H9 (cell line): ENCODE results near the gene MRPS10. TPM values are rescaled to one million over a fixed set of nuclear protein-coding genes. Genes with fewer than 3 reads are reported as not detected.

Experiments used
- DNase-seq: peaks from one replicate; pipeline ENCODE4 v3.0.0-alpha.2; 2017
- H2AFZ ChIP-seq: one replicate; pipeline ENCODE4 v1.6.1; 2013; ENCODE audit warnings: mild to moderate bottlenecking, low read length, control low read depth, moderate library complexity
- H2AK5ac ChIP-seq: 2 replicates; pipeline ENCODE4 v1.6.1; 2013; ENCODE audit warnings: low read length, control low read depth, mixed read lengths; ENCODE audit not compliant: insufficient read length
- H2BK120ac ChIP-seq: one replicate; pipeline ENCODE4 v1.6.1; 2013; ENCODE audit warnings: low read depth, mild to moderate bottlenecking, low read length, control low read depth, inconsistent platforms; ENCODE audit not compliant: poor library complexity, severe bottlenecking
- H2BK12ac ChIP-seq: 2 replicates; pipeline ENCODE4 v1.6.1; 2013; ENCODE audit warnings: low read length, control low read depth, mixed read lengths, low read depth; ENCODE audit not compliant: insufficient read length
- H2BK15ac ChIP-seq: 2 replicates; pipeline ENCODE4 v1.6.1; 2013; ENCODE audit warnings: low read depth, low read length, control low read depth
- H2BK20ac ChIP-seq: one replicate; pipeline ENCODE4 v1.6.1; 2013; ENCODE audit warnings: low read depth, mild to moderate bottlenecking, low read length, control low read depth, inconsistent platforms; ENCODE audit not compliant: poor library complexity, severe bottlenecking
- H2BK5ac ChIP-seq: 2 replicates; pipeline ENCODE4 v1.6.1; 2013; ENCODE audit warnings: low read length, control low read depth, mixed read lengths; ENCODE audit not compliant: insufficient read length
- H3K14ac ChIP-seq: 2 replicates; pipeline ENCODE4 v1.6.1; 2013; ENCODE audit warnings: low read length, control low read depth; ENCODE audit not compliant: insufficient read depth
- H3K18ac ChIP-seq: 2 replicates; pipeline ENCODE4 v1.6.1; 2013; ENCODE audit warnings: low read depth, mild to moderate bottlenecking, mixed read lengths, low read length, control low read depth; ENCODE audit not compliant: insufficient read length
- H3K23ac ChIP-seq: 2 replicates; pipeline ENCODE4 v1.6.1; 2013; ENCODE audit warnings: low read length, control low read depth, mixed read lengths, low read depth; ENCODE audit not compliant: insufficient read length
- H3K23me2 ChIP-seq: 2 replicates; pipeline ENCODE4 v1.6.1; 2013; ENCODE audit warnings: low read depth, mild to moderate bottlenecking, mixed read lengths, low read length, control low read depth; ENCODE audit not compliant: insufficient read length, poor library complexity, severe bottlenecking
- H3K27ac ChIP-seq: 2 replicates; pipeline ENCODE4 v1.5.1; 2013; ENCODE audit warnings: low read length, control low read depth, mixed read lengths, low read depth; ENCODE audit not compliant: insufficient read length
- H3K27me3 ChIP-seq: 2 replicates; pipeline ENCODE4 v1.6.1; 2013; ENCODE audit warnings: low read length, control low read depth, inconsistent platforms; ENCODE audit not compliant: insufficient read depth
- H3K4ac ChIP-seq: 2 replicates; pipeline ENCODE4 v1.6.1; 2013; ENCODE audit warnings: low read depth, mild to moderate bottlenecking, control low read depth, inconsistent platforms, low read length, moderate library complexity
- H3K4me1 ChIP-seq: 2 replicates; pipeline ENCODE4 v1.6.1; 2013; ENCODE audit warnings: low read length, control low read depth, inconsistent platforms; ENCODE audit not compliant: insufficient read depth
- H3K4me2 ChIP-seq: 2 replicates; pipeline ENCODE4 v1.6.1; 2013; ENCODE audit warnings: low read length, control low read depth, mixed read lengths; ENCODE audit not compliant: insufficient read length, insufficient read depth
- H3K56ac ChIP-seq: 2 replicates; pipeline ENCODE4 v1.6.1; 2013; ENCODE audit warnings: low read depth, mild to moderate bottlenecking, mixed read lengths, low read length, control low read depth; ENCODE audit not compliant: insufficient read length
- H3K79me1 ChIP-seq: 2 replicates; pipeline ENCODE4 v1.6.1; 2013; ENCODE audit warnings: low read depth, mild to moderate bottlenecking, moderate library complexity, low read length, control low read depth, inconsistent platforms; ENCODE audit not compliant: insufficient read depth, poor library complexity, severe bottlenecking
- H3K79me2 ChIP-seq: 2 replicates; pipeline ENCODE4 v1.6.1; 2013; ENCODE audit warnings: low read length, control low read depth, inconsistent platforms; ENCODE audit not compliant: insufficient read depth
- H3K9ac ChIP-seq: 2 replicates; pipeline ENCODE4 v1.6.1; 2013; ENCODE audit warnings: low read length, control low read depth, mixed read lengths; ENCODE audit not compliant: insufficient read length; ENCODE audit errors: extremely low read depth
- H3K9me3 ChIP-seq: one replicate; pipeline ENCODE4 v1.6.1; 2013; ENCODE audit warnings: low read depth, low read length, inconsistent platforms; ENCODE audit not compliant: control insufficient read depth
- H3T11ph ChIP-seq: one replicate; pipeline ENCODE4 v1.6.1; 2013; ENCODE audit warnings: mild to moderate bottlenecking, low read length, control low read depth, inconsistent platforms
- H4K20me1 ChIP-seq: one replicate; pipeline ENCODE4 v1.6.1; 2013; ENCODE audit not compliant: control insufficient read depth, insufficient read length, insufficient read depth
- H4K5ac ChIP-seq: 2 replicates; pipeline ENCODE4 v1.6.1; 2013; ENCODE audit warnings: low read depth, mild to moderate bottlenecking, mixed read lengths, low read length, control low read depth; ENCODE audit not compliant: insufficient read length
- H4K8ac ChIP-seq: replicated peaks from 2 replicates; pipeline ENCODE4 v1.6.1; 2013; ENCODE audit warnings: low read length, control low read depth, mixed read lengths, low read depth; ENCODE audit not compliant: insufficient read length
- H4K91ac ChIP-seq: 2 replicates; pipeline ENCODE4 v1.6.1; 2013; ENCODE audit warnings: low read depth, mild to moderate bottlenecking, moderate library complexity, mixed read lengths, low read length, control low read depth; ENCODE audit not compliant: insufficient read length
- H3K27ac Mint-ChIP-seq, 3 experiments: 2 replicates in 2 of 3; 3 replicates in 1 of 3; pipeline ENCODE4 v1.8.0; 2020 to 2021; ENCODE audit warnings: mixed read lengths in 3 of 3, mild to moderate bottlenecking in 1 of 3, moderate library complexity in 1 of 3
- H3K27me3 Mint-ChIP-seq: 2 replicates; pipeline ENCODE4 v1.8.0; 2021; ENCODE audit warnings: low read depth, mild to moderate bottlenecking, moderate library complexity, mixed read lengths
- H3K36me3 Mint-ChIP-seq, 3 experiments: 2 replicates in 2 of 3; 3 replicates in 1 of 3; pipeline ENCODE4 v1.8.0; 2020 to 2021; ENCODE audit warnings: low read depth in 3 of 3, mixed read lengths in 3 of 3; ENCODE audit not compliant: insufficient read depth in 1 of 3
- H3K4me1 Mint-ChIP-seq, 2 experiments: 2 replicates each; pipeline ENCODE4 v1.8.0; 2020; ENCODE audit warnings: mixed read lengths in 2 of 2
- H3K4me3 Mint-ChIP-seq, 2 experiments: 2 replicates in 1 of 2; 3 replicates in 1 of 2; pipeline ENCODE4 v1.8.0; 2020 to 2021; ENCODE audit warnings: mild to moderate bottlenecking in 2 of 2, mixed read lengths in 2 of 2, moderate library complexity in 1 of 2
- H3K9me3 Mint-ChIP-seq, 2 experiments: 2 replicates in 1 of 2; 3 replicates in 1 of 2; pipeline ENCODE4 v1.8.0; 2020; ENCODE audit warnings: mild to moderate bottlenecking in 2 of 2, mixed read lengths in 2 of 2, moderate library complexity in 1 of 2
- CTCF ChIP-seq: fragments of 200-600 bp; sonication (generic); conservative IDR thresholded peaks from 3 replicates; pipeline ENCODE4 v1.8.0; 2021; ENCODE audit warnings: antibody characterized with exemption, mild to moderate bottlenecking
- WGBS: extraction: QIAGEN DNeasy Blood & Tissue Kit; methylation state at CpG from one replicate; pipeline ENCODE4 v1.1.7; 2013; ENCODE audit warnings: missing lambda C conversion rate, low lambda C conversion rate, mixed read lengths; ENCODE audit not compliant: insufficient read length; ENCODE audit errors: extremely low coverage; 5-methylcytosine and 5-hydroxymethylcytosine counted together
- total RNA-seq: library from RNA; stranded (reverse); gene quantifications from 2 replicates; pipeline ENCODE4 v1.2.1, GENCODE V29; 2021

Gene MRPS10
- total RNA-seq, 1 experiment from 2014 or later = 33.9 TPM

GRCh38 chr6:42199106-42199981 lies 18.3 kb downstream of the MRPS10 start:
- H4K20me1 ChIP-seq = no peaks in the 10 kb centered on the region
- H2AFZ ChIP-seq = no peak overlapping the region
- no peak overlapping the region for H3K27ac Mint-ChIP-seq
- H4K91ac ChIP-seq = no peak overlapping the region
- no peak for DNase-seq
- H3K56ac ChIP-seq = no peak overlapping the region
- H4K5ac ChIP-seq = no peak overlapping the region
- H3K23ac ChIP-seq = no peak overlapping the region
- H3K18ac ChIP-seq = no peak overlapping the region
- no peak overlapping the region for H4K8ac ChIP-seq
- H3K9me3 ChIP-seq = no peaks in the 10 kb centered on the region
- peaks cover 4 to 9% of the 10 kb centered on the region in 2 experiments for H3K4me1 Mint-ChIP-seq
- no peak overlapping the region for H2AK5ac ChIP-seq
- no peaks in the 10 kb centered on the region for H3K79me1 ChIP-seq
- peaks cover 3% of the 10 kb centered on the region; the same call in 1 of the 2 replicates for H3K27me3 Mint-ChIP-seq
- H3K4me1 ChIP-seq = no peaks in the 10 kb centered on the region
- H2BK15ac ChIP-seq = no peak overlapping the region
- H3K14ac ChIP-seq = no peak overlapping the region
- H3T11ph ChIP-seq = no peak overlapping the region
- H3K36me3 Mint-ChIP-seq = peaks cover under 1 to 3% (median 2%) of the 10 kb centered on the region in 3 experiments; a peak in 3 of 7 replicates
- WGBS = no CpG with 5 or more reads among the region's 5 CpGs
- H2BK12ac ChIP-seq = no peak overlapping the region
- H3K4me3 Mint-ChIP-seq = no peak overlapping the region
- TF ChIP-seq CTCF = no peak
- no peaks in the 10 kb centered on the region for H3K9me3 Mint-ChIP-seq
- no peak overlapping the region for H2BK20ac ChIP-seq
- H2BK5ac ChIP-seq = no peak overlapping the region
- no peak overlapping the region for H3K27ac ChIP-seq
- H3K27me3 ChIP-seq = no peaks in the 10 kb centered on the region
- no peaks in the 10 kb centered on the region for H3K79me2 ChIP-seq
- H3K4me2 ChIP-seq = no peak overlapping the region
- H2BK120ac ChIP-seq = no peak overlapping the region
- no peak overlapping the region for H3K4ac ChIP-seq
- no peaks in the 10 kb centered on the region for H3K23me2 ChIP-seq
- no peak overlapping the region for H3K9ac ChIP-seq
